NCI-H2107 (cell line): ENCODE results near the gene MTR.
"Not testable (repeated sequence)": the region's sequence is repeated elsewhere in the genome, so short reads cannot be mapped to it uniquely, and the experiment has no call there.

Experiments
- DNase-seq: peaks from one replicate; lab custom pipeline; 2025; lab: John Stamatoyannopoulos, UW

Gene MTR

DNA sequence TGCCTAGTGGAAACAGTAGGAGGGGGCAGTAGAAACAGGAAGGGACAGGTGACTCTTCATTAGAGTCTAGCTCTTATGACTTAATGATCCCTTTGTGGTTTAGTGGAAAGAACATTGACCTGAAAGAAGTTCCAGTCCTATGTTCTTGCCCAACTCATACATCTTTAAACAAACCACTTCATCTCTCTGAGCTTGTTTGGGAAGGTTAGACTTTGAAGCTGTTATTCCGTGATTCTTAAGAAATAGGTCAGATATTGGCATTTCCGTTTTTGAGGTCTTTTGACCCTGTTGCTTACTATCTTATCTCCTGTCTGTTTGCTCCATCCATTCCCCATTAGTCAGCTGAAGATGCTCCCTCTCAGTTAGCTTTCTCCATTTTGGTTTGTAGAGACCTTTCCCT is 38.5 kb downstream of the MTR start:
- DNase-seq: no peak

- DNase-seq: no peak
Measured at GRCh38 chr1:236834876-236835275, 39.8 kb downstream of the MTR start.

GRCh38 chr1:236835491-236835890 is 40.4 kb downstream of the MTR start:
- DNase-seq: no peak

DNA sequence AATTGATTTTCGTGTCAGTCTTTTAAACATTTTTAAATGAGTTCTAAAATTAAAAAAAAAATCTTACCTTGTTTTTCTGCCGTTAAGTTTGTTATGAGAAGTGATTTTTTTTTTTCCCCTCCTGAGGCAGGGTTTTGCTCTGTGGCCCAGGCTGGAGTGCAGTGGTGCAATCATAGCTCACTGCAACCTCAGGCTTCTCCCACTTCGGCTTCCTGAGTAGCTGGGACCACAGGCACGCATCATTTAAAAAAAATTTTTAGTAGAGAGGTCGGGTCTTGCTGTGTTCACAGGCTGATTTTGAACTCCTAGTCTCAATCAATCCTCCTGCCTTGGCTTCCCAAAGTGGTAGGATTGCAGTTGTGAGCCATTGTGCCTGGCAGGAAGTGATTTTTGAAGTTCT is 41.1 kb downstream of the MTR start:
- DNase-seq: no peak

DNA sequence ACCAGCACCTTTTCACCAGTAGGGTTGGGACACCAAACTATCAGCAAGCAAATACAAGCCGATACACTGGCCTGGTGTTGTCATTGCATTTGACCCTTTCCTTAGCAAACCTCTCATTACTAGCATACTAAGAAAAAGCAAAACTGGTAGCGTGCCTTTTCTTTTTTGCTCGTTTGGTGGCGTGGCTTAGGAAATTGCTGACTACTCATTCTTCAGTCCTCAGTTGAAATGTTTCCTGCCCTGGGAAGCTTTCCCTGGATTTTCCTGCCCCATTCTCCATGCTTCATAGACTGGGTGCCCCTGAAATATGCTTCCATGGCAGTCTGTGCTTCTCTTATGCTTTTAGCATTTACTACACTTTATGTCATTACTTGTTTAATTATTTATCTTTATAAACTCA is 42.0 kb downstream of the MTR start:
- DNase-seq: no peak

- DNase-seq: no peak
Measured at GRCh38 chr1:236837897-236838296, 42.8 kb downstream of the MTR start.

GRCh38 chr1:236841341-236841740 is 46.2 kb downstream of the MTR start:
- DNase-seq: no peak

DNA sequence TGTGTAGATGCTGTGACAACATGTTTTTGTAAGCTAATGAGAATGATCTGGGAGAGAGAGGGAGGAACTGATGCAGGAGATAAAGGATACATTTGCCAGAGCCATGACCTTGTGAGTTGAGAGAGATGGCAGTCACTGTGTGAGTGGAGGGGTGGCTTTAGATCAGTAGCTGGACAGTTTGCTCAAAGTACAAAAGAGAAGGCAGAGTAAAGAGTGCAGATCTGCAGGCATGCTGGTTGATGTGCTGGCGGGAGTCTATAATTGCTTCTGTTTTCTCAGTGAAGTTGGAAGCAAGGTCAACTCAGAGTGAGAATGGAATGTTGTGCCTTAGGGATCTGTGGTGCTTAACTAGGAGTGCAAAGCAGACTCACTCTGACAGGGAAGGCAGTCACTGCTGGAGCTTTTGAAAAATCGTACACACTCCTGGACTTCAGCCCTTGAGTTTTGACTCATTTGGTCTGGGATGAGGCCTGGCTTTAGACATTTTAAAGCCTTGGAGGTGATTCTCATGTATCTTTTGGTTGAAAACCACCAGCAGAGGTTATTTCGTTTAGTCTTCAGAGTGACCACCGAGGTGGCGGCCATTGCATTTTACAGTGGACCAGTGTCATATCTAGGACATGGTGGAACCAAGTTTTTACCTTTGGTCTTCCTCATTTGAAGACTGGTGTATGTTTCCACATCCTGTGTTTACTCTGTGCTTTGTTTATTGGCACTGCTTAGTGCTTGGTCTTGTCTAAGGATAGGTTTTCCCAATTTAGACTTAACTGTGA is 49.6 kb downstream of the MTR start:
- no peak for DNase-seq

- no peak for DNase-seq
Measured at GRCh38 chr1:236845830-236846229, 50.7 kb downstream of the MTR start.

DNA sequence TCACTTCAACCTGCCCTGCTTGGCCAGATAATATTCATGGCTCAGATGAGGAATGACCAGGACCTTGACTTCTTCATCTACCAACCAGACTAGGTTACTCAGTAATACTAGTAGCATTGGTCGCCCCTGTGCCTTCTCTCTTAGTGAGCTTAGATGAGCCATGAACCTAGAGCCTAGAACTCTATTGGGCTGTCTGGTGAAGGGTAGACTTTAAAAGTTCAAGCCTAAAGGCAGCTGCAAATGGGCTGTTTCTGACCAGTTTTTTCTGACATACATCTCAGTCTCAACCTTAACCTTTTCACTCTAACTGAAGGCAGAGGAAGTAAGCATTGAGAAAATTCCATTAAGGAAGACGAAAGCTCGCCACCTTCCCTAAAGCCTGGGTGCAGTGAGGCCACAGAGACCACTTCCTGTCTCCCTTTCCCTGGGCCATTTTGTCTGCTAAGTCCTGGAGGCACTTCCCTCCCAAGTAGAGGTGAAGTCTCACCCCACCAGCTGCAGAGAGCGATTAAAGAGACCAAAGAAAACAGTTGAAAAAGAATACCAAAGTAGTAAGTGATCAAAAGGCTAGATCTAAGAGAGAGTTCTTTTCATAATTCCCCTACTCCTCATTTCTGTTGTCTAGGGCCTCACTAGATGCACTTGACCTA is 53.3 kb downstream of the MTR start:
- DNase-seq: no peak

- no peak for DNase-seq
Measured at GRCh38 chr1:236850077-236850979, 55.2 kb downstream of the MTR start.

DNA sequence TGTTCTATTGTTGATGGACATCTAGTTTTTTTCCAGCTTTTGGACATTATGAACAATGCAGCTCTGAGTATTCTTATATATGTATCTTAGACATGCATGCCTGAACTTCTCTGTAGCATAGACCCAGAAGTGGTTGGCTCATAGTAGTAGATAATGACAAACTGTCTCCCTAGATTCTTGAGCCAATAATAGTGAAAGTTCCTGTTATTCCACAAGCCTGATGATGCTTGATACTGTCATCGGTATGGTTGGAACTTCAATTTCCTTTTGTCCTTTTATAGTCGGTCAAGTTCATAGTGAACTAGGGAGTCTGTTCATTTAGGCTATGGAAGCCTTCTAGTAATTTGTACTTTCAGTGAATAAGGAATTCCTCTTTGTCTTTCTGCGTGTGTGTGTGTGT is 56.8 kb downstream of the MTR start:
- no peak for DNase-seq

DNA sequence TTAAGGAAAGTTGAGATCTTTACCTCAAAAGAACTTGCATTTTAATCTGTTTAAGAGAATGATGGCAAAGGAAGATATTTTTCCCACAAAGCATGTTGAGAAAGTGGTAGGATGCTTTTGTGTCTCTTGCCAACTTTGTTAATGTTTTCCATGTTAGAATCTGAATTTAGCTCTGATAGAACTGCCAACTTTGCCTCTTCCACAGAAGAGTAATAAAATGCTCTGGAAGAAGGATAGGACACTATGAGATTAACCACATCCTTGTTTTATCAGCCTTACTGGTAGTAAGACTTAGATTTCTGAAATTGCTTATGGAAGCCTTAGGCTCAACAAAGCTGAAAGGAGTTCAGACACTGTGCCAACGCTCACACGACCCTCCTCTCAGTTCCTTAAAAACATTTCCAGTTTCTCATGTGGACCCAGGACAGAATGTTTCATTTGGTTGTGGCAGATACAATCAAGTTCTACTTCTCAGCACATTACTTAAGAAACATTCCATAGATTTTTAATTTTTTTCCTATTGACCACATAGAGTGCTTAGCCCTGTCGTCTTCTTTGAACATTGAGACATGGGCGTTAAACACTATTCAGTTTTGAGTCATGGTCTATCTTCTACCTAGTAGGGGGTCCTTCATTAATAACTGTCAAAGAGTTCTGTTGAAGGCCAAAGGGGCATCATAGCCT is 59.0 kb downstream of the MTR start:
- DNase-seq: no peak

DNA sequence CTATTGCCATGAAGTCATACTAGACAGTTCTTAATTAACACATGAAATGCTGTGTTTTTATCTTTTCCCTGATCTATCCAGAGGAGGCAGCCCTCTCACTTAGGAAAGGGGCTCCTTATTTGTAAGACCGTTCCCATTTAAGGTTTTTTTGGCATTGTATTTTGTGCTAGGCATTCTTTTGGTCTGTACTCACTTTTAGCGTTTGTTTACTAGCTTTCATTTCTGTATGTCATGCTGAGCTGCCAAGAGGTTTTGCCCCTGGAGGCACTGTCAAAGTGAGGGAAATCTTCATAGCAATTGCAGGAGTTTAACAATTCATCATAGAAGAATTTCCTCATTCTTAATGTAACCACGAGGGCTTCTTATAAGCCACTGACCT is 59.5 kb downstream of the MTR start:
- no peak for DNase-seq

DNA sequence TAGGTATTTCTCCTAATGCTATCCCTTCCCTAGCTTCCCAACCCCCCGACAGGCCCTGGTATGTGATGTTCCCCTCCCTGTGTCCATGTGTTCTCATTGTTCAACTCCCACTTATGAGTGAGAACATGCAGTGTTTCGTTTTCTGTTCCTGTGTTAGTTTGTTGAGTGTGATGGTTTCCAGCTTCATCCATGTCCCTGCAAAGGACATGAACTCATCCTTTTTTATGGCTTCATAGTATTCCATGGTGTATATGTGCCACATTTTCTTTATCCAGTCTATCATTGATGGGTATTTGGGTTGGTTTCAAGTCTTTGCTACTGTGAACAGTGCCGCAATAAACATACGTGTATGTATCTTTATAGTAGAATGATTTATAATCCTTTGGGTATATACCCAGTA is 61.6 kb downstream of the MTR start:
- not testable (repeated sequence) for DNase-seq

- DNase-seq: no peak
Measured at GRCh38 chr1:236858165-236858564, 63.1 kb downstream of the MTR start.

DNA sequence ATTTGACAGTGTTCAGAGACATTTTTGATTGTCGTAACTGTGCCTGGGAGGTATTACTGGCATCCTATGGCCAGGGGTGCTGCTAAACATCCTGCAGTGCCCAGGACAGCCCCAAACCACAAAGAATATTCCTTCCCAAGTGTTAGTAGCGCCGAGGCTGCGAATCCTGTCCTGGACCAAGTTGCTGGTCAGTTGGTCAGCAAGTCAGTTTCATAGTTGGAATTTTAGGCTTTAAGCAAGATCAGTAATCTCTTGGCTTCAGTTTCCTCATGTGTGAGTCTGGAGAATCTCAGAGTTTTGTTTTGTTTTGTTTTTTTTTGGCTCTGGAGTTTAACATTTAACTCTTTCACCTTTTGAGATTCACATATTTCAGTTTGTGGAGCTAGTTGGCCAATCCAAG is 65.0 kb downstream of the MTR start:
- DNase-seq: no peak

- no peak for DNase-seq
Measured at GRCh38 chr1:236860674-236861073, 65.6 kb downstream of the MTR start.

DNA sequence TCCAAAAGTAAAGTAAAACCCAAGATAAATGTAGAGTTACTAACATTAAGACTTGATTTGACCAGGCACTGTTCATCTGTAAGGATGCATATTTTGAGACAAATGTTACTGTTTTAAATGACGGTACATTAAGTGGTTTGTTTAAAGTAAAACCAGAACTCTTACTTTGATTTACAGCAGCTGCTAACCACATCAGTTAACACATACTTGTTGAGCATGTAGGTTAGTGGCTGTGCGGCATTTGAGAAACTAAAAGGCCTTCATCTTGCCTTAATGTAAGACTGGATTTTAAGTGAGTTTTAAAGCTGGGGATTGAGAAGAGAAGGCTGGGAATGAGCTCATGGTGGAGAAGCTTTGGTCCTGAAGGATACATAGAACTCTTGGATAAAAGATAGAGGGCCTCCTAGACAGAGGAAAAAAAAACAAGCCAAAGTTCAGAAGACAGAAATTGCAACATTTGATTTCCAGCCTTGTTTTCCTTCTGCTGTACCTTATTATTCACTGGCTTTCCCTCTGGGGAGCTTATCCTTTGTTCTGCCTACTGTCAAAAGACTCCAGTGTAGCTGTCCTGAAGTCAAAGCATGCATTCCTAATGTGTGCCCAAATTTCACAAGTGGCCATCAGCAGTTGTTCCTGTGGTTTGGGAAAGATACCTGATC is 66.6 kb downstream of the MTR start:
- no peak for DNase-seq

DNA sequence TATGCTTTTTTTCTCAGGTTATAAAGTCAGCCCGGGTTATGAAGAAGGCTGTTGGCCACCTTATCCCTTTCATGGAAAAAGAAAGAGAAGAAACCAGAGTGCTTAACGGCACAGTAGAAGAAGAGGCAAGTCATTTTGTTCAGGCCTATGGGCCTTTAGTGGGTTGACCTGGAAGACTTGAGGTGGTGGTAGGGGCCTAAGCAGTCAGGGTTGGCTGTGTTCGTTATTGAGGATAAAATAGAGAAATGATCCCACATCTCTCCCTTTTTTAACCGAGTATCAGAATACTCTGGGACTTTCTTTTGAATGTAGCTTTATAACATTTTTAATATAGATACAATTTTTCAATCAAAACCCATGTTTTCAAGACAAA is 67.1 kb downstream of the MTR start:
- DNase-seq: no peak

- DNase-seq: no peak
Measured at GRCh38 chr1:236862615-236863211, 67.6 kb downstream of the MTR start.
